GM12878 (cell line): Measurements from ENCODE around the gene IFIH1. TPM values are rescaled to one million over a fixed set of nuclear protein-coding genes. Genes with fewer than 3 reads are reported as not detected.

Source experiments
- BHLHE40 ChIP-seq, 2 experiments: fragments of 450-650 bp in 1 of 2; IDR thresholded peaks; 2 replicates each; pipeline ENCODE4 v1.6.1; 2011 to 2017; ENCODE audit warnings: low read depth in 2 of 2, borderline replicate concordance in 1 of 2, improper control_type of control experiment in 1 of 2, low read length in 1 of 2, mild to moderate bottlenecking in 1 of 2
- BRCA1 ChIP-seq: IDR thresholded peaks from 2 replicates; pipeline ENCODE4 v1.6.1; 2011; ENCODE audit warnings: low read depth, low read length, improper control_type of control experiment
- ESRRA ChIP-seq: IDR thresholded peaks from 2 replicates; pipeline ENCODE4 v1.6.1; 2012; ENCODE audit warnings: mild to moderate bottlenecking, low read length, improper control_type of control experiment
- FOXM1 ChIP-seq: IDR thresholded peaks from 2 replicates; pipeline ENCODE4 v1.6.1; 2012; ENCODE audit warnings: low read depth, mild to moderate bottlenecking, inconsistent platforms, low read length, moderate library complexity
- HCFC1 ChIP-seq: fragments of 150-350 bp; IDR thresholded peaks from 2 replicates; pipeline ENCODE4 v1.6.1; 2014; ENCODE audit warnings: low read length
- HDAC6 ChIP-seq: fragments of 200-600 bp; sonication (generic); IDR thresholded peaks from one replicate; pipeline ENCODE4 v1.8.0; 2017; ENCODE audit warnings: antibody characterized with exemption; ENCODE audit not compliant: unreplicated experiment
- IRF4 ChIP-seq: IDR thresholded peaks from 2 replicates; pipeline ENCODE4 v1.6.1; 2011; ENCODE audit warnings: low read depth, low read length
- KLF5 ChIP-seq: fragments of 450-650 bp; IDR thresholded peaks from 2 replicates; pipeline ENCODE4 v1.6.1; 2014; ENCODE audit warnings: mild to moderate bottlenecking; ENCODE audit not compliant: partially characterized antibody
- MTA2 ChIP-seq: fragments of 450-650 bp; IDR thresholded peaks from 2 replicates; pipeline ENCODE4 v1.6.1; 2016; ENCODE audit warnings: low read depth, mild to moderate bottlenecking, moderate library complexity
- MXI1 ChIP-seq: fragments of 150-350 bp; IDR thresholded peaks from 2 replicates; pipeline ENCODE4 v1.6.1; 2011; ENCODE audit warnings: low read depth, mild to moderate bottlenecking, inconsistent platforms, low read length, improper control_type of control experiment
- NR2C2 ChIP-seq: IDR thresholded peaks from 2 replicates; pipeline ENCODE4 v1.6.1; 2011; ENCODE audit warnings: borderline replicate concordance, low read depth; ENCODE audit not compliant: control insufficient read depth, insufficient read length
- PML ChIP-seq: IDR thresholded peaks from 2 replicates; pipeline ENCODE4 v1.6.1; 2012; ENCODE audit warnings: low read length, inconsistent platforms
- RFX5 ChIP-seq: IDR thresholded peaks from 2 replicates; pipeline ENCODE4 v1.6.1; 2011; ENCODE audit warnings: low read depth, low read length, improper control_type of control experiment
- SIN3A ChIP-seq: IDR thresholded peaks from 2 replicates; pipeline ENCODE4 v1.6.1; 2012; ENCODE audit warnings: low read depth, low read length, improper control_type of control experiment
- SMAD1 ChIP-seq: fragments of 450-650 bp; IDR thresholded peaks from 2 replicates; pipeline ENCODE4 v1.6.1; 2018; ENCODE audit warnings: mild to moderate bottlenecking, low read depth; ENCODE audit not compliant: partially characterized antibody
- SP1 ChIP-seq: IDR thresholded peaks from one replicate; pipeline ENCODE4 v1.6.1; 2011; ENCODE audit warnings: low read depth, low read length
- SUPT20H ChIP-seq: IDR thresholded peaks from 2 replicates; pipeline ENCODE4 v1.6.1; 2011; ENCODE audit warnings: low read depth, mild to moderate bottlenecking, low read length, moderate library complexity, borderline replicate concordance; ENCODE audit not compliant: control insufficient read depth
- ZBED1 ChIP-seq: IDR thresholded peaks from 2 replicates; pipeline ENCODE4 v1.6.1; 2016; ENCODE audit warnings: borderline replicate concordance
- ZNF384 ChIP-seq: IDR thresholded peaks from 2 replicates; pipeline ENCODE4 v1.6.1; 2012; ENCODE audit warnings: low read depth, mild to moderate bottlenecking, low read length, improper control_type of control experiment, borderline replicate concordance
- polyA plus RNA-seq, 11 experiments: library from polyadenylated mRNA; depleted of rRNA in 4 of 11; unstranded in 6 of 11; stranded (reverse) in 5 of 11; fragments of >200 nt; fragmentation: Nextera tagmentation in 4 of 11; fragmentation: Illumina TruSeq in 1 of 11; extraction: Ambion mirVana in 4 of 11; extraction: Trizol in 1 of 11; gene quantifications; 1 replicate in 1 of 11; 2 replicates in 10 of 11; pipeline versions ENCODE4 v1.2.1 to v1.2.3, GENCODE V29; 2011 to 2016; ENCODE audit warnings: inconsistent platforms in 2 of 11, missing spikeins in 2 of 11, low read depth in 1 of 11
- total RNA-seq, 4 experiments: library from RNA; depleted of rRNA in 3 of 4; stranded (reverse); fragments of >200 nt in 3 of 4; fragmentation: Illumina TruSeq in 1 of 4; extraction: Trizol in 1 of 4; gene quantifications; 2 replicates each; pipeline versions ENCODE4 v1.2.1 to v1.2.3, GENCODE V29; 2013 to 2021
- TF ChIP-seq, protein P1 (sequence below): IDR thresholded peaks from 2 replicates; pipeline ENCODE4 v1.6.1; 2012; ENCODE audit warnings: mild to moderate bottlenecking, low read depth, low read length
- TF ChIP-seq, protein P2 (sequence below): fragments of 450-650 bp; IDR thresholded peaks from 2 replicates; pipeline ENCODE4 v1.6.1; 2016; ENCODE audit warnings: mild to moderate bottlenecking
- TF ChIP-seq, protein P3 (sequence below): fragments of 450-650 bp; IDR thresholded peaks from 2 replicates; pipeline ENCODE4 v1.6.1; 2016; ENCODE audit warnings: mild to moderate bottlenecking, moderate library complexity, borderline replicate concordance

Gene IFIH1
- total and polyA plus RNA-seq, 10 of the 15 experiments (the other 5 are each of a cell fraction or from before 2014, with no cell fraction given) = 12.5 to 40.9 (median 28.8) TPM

DNA sequence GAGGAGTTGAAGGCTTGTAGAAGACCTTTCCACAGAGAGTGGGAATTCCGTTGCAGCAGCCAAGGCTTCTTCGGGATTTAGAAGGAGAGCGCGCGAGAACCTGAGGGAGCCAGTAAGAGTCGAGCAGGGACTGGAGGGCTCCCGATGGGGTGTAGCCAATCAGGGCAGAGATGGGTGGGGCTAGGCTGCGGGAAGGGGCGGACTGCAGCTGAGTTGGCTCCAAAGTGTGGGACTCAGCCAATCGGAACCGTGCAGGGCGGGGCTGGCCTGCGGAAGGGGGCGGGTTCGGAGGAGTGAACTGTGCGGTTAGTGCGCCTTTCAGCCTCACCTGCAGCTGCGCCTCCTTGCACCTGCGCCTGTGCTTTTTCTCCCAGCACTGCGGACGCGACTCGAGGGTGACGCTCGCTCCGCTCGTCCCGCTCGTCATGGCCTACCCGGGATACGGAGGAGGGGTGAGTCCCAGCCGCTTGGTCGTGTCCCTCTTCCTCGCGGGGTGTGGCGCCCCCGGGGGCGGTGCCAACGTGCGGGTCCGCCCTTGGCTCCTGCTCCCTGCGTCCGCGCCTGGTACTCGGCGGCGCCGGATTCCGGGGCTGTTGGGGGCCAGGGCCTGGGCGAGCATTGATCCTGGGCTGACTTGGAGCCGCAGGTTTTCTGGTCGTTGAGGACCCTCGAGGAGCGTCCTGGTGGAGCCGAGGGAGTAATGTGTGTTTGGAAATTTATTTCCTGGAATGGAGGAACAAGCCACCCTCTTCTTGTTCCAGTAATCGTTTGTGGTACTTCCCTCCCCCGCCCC is 25.5 kb upstream of the IFIH1 start, which contains the start of gene GCA (continued):
- TF ChIP-seq, protein P1, sequence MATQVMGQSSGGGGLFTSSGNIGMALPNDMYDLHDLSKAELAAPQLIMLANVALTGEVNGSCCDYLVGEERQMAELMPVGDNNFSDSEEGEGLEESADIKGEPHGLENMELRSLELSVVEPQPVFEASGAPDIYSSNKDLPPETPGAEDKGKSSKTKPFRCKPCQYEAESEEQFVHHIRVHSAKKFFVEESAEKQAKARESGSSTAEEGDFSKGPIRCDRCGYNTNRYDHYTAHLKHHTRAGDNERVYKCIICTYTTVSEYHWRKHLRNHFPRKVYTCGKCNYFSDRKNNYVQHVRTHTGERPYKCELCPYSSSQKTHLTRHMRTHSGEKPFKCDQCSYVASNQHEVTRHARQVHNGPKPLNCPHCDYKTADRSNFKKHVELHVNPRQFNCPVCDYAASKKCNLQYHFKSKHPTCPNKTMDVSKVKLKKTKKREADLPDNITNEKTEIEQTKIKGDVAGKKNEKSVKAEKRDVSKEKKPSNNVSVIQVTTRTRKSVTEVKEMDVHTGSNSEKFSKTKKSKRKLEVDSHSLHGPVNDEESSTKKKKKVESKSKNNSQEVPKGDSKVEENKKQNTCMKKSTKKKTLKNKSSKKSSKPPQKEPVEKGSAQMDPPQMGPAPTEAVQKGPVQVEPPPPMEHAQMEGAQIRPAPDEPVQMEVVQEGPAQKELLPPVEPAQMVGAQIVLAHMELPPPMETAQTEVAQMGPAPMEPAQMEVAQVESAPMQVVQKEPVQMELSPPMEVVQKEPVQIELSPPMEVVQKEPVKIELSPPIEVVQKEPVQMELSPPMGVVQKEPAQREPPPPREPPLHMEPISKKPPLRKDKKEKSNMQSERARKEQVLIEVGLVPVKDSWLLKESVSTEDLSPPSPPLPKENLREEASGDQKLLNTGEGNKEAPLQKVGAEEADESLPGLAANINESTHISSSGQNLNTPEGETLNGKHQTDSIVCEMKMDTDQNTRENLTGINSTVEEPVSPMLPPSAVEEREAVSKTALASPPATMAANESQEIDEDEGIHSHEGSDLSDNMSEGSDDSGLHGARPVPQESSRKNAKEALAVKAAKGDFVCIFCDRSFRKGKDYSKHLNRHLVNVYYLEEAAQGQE = no peak
- TF ChIP-seq SP1 (peak; percentile 87), FOXM1 (no peak), SIN3A (peak; percentile 72; the same call in 1 of the 2 replicates), HCFC1 (0 out of 2 replicates have a peak, but pooled peaks have one; percentile 10), NR2C2 (no peak), PML (peak; percentile 78; the same call in 1 of the 2 replicates), ZBED1 (no peak), BRCA1 (peak; percentile 68), MTA2 (no peak), ESRRA (no peak), ZNF384 (no peak), KLF5 (peak; percentile 34), SMAD1 (no peak), HDAC6 (no peak), RFX5 (peak; percentile 67), SUPT20H (no peak), MXI1 (peak; percentile 44; the same call in 1 of the 2 replicates), BHLHE40 (IDR thresholded peaks at IDR 0.05; ENCODE audit: borderline replicate concordance in 1 of 2, low read depth in 2 of 2, low read length in 1 of 2) (peak; percentile 37 to 81; a peak in 3 of 4 replicates), IRF4 (peak; percentile 43; the same call in 1 of the 2 replicates)
- TF ChIP-seq, protein P2, sequence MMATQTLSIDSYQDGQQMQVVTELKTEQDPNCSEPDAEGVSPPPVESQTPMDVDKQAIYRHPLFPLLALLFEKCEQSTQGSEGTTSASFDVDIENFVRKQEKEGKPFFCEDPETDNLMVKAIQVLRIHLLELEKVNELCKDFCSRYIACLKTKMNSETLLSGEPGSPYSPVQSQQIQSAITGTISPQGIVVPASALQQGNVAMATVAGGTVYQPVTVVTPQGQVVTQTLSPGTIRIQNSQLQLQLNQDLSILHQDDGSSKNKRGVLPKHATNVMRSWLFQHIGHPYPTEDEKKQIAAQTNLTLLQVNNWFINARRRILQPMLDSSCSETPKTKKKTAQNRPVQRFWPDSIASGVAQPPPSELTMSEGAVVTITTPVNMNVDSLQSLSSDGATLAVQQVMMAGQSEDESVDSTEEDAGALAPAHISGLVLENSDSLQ = peak; percentile 42; the same call in 1 of the 2 replicates
- TF ChIP-seq, protein P3, sequence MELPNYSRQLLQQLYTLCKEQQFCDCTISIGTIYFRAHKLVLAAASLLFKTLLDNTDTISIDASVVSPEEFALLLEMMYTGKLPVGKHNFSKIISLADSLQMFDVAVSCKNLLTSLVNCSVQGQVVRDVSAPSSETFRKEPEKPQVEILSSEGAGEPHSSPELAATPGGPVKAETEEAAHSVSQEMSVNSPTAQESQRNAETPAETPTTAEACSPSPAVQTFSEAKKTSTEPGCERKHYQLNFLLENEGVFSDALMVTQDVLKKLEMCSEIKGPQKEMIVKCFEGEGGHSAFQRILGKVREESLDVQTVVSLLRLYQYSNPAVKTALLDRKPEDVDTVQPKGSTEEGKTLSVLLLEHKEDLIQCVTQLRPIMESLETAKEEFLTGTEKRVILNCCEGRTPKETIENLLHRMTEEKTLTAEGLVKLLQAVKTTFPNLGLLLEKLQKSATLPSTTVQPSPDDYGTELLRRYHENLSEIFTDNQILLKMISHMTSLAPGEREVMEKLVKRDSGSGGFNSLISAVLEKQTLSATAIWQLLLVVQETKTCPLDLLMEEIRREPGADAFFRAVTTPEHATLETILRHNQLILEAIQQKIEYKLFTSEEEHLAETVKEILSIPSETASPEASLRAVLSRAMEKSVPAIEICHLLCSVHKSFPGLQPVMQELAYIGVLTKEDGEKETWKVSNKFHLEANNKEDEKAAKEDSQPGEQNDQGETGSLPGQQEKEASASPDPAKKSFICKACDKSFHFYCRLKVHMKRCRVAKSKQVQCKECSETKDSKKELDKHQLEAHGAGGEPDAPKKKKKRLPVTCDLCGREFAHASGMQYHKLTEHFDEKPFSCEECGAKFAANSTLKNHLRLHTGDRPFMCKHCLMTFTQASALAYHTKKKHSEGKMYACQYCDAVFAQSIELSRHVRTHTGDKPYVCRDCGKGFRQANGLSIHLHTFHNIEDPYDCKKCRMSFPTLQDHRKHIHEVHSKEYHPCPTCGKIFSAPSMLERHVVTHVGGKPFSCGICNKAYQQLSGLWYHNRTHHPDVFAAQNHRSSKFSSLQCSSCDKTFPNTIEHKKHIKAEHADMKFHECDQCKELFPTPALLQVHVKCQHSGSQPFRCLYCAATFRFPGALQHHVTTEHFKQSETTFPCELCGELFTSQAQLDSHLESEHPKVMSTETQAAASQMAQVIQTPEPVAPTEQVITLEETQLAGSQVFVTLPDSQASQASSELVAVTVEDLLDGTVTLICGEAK = no peak
